HEK293T (cell line): ENCODE results near the gene FAM171A2.

Experiments
- BHLHE40 ChIP-seq: fragments of 450-650 bp; IDR thresholded peaks from 2 replicates; pipeline ENCODE4 v1.6.1; 2016; ENCODE audit warnings: mild to moderate bottlenecking, moderate library complexity, borderline replicate concordance
- TARDBP ChIP-seq: fragments of 450-650 bp; IDR thresholded peaks from 2 replicates; pipeline ENCODE4 v1.6.1; 2016
- TF ChIP-seq, protein P1 (sequence below): fragments of 450-650 bp; IDR thresholded peaks from 2 replicates; pipeline ENCODE4 v1.6.1; 2016

DNA sequence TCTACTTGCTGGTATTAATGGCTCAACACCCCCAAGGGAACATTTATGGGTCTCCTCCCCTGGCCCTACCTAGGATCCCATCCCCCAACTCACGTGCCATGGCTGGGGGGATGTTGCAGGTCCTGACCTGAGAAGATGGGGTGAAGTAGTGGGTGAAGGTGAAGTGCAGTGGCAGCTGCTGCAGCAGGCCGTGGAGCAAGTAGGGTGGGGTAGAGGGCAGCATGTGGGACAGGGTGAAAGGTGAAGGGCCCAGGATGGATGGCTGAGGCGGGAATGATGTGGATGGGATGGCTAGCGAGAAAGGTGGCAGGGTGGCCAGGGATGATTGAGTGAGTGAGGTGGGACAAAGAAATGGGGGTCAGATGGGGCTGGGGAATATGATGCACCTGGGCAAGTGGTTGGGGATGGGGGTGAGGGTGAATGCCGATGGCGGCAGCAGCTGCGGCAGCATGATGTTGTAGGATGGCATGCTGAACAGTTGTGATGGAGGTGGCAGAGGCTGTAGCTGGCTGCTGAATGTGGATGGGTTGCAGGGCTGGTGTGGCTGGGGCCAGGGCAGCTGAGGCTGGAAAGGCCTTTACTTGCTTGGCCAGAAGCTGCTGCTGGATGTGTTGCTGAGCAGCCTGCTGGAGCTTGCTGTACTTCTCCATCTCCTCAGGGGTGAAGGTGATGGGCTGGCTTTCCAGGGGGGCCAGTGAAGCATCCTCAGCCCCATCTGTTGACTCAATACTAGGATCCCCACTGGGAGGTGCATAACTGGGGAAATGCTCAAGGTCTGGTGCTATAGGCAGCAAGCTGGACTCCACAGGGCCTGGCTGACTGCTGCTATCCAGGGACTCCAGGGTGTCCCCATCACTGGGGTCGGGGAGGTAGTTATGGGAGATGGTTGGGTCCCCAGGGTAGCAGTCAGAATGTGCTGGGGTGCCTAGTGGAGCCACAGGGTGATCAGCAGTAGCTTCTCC, 34.1 kb upstream of the FAM171A2 start:
- TF ChIP-seq BHLHE40 (no peak), TARDBP (no peak)
- TF ChIP-seq, protein P1, sequence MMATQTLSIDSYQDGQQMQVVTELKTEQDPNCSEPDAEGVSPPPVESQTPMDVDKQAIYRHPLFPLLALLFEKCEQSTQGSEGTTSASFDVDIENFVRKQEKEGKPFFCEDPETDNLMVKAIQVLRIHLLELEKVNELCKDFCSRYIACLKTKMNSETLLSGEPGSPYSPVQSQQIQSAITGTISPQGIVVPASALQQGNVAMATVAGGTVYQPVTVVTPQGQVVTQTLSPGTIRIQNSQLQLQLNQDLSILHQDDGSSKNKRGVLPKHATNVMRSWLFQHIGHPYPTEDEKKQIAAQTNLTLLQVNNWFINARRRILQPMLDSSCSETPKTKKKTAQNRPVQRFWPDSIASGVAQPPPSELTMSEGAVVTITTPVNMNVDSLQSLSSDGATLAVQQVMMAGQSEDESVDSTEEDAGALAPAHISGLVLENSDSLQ, result no peak
